GM12864 (cell line): ENCODE results near the gene SPTAN1.

Experiments
- DNase-seq: peaks from one replicate; pipeline ENCODE4 v3.0.0-alpha.2; 2011; ENCODE audit warnings: low read depth
- H3K4me3 ChIP-seq: 2 replicates; pipeline ENCODE4 v1.5.1; 2011; ENCODE audit warnings: mild to moderate bottlenecking, low read depth, low read length, control low read depth
- CTCF ChIP-seq: IDR thresholded peaks from 2 replicates; pipeline ENCODE4 v1.5.1; 2011; ENCODE audit warnings: low read depth, mild to moderate bottlenecking, moderate library complexity, low read length, control low read depth, inconsistent platforms; ENCODE audit errors: missing control alignments

SPTAN1 gene

DNA sequence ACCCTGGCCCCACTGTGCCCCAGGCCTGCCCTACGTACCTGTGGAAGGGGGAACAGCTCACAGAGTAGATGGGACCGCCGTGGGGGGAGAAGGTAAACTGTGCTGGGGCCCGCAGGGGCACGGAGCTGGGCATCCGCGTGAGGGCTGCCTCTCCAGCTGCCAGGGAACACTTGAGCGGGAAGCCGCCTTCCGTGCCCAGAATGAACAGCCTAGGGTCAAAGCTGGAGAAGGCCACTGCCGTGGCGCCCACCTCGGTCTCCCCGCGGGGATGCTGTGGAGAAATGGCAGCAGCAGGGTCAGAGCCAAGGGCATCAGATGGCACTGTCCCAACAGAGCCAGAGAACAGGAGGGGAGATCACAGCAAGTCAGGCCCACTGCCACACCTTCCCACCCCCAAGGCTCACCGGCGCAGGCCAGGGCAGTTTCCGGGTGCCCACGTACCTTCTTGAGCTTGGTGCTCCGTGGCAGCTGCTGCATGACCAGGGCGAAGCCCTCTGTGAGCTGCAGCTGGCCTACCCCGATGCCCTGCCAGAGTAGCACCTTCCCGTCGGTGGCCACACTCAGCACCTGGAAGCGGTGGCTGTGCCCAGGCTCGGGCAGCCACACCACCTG, 82.4 kb downstream of the SPTAN1 start:
- no peak for DNase-seq
- no peak overlapping the region for H3K4me3 ChIP-seq
- TF ChIP-seq CTCF = no peak

DNA sequence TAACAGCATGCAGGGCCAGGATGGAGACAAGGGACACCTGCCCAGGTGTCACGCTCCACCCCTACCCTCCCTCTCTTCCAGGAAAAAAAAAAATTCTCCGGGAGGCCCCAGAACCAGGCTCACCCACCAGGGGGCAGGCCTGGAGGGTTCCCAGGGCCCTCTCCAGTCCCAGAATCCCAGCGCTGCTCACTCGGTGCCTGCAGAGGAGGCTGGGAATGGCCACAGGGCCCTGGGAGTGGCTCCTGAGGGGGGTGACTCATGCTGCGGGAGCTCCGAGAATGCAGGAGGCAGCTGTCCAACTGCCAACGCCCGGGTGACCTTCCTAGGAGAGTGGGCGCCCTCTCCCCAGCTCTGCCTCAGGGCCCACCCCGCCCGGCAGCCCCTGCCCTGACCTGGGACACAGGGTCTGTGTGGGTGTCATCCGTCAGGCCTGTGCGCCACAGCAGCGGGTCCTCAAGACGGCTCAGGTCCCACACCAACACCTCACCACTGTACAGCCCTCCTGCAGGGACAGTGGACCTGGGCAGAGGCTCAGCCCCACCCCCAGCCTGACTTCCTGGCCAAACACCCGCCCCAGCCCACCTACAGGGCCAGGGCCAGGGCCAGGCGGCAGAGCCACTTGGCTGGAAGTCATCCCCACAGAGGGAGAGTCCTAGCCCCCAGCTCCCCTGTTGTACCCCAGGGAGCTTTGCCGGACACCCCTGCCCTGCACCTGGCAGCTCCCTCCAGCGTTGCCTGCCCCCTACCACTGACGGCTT, 83.1 kb downstream of the SPTAN1 start:
- no peak for DNase-seq
- TF ChIP-seq CTCF = no peak
- no peak overlapping the region for H3K4me3 ChIP-seq

- no peak for TF ChIP-seq CTCF
- DNase-seq = no peak
- H3K4me3 ChIP-seq = no peak overlapping the region
Observed at GRCh38 chr9:128636024-128636390, 83.6 kb downstream of the SPTAN1 start.

DNA sequence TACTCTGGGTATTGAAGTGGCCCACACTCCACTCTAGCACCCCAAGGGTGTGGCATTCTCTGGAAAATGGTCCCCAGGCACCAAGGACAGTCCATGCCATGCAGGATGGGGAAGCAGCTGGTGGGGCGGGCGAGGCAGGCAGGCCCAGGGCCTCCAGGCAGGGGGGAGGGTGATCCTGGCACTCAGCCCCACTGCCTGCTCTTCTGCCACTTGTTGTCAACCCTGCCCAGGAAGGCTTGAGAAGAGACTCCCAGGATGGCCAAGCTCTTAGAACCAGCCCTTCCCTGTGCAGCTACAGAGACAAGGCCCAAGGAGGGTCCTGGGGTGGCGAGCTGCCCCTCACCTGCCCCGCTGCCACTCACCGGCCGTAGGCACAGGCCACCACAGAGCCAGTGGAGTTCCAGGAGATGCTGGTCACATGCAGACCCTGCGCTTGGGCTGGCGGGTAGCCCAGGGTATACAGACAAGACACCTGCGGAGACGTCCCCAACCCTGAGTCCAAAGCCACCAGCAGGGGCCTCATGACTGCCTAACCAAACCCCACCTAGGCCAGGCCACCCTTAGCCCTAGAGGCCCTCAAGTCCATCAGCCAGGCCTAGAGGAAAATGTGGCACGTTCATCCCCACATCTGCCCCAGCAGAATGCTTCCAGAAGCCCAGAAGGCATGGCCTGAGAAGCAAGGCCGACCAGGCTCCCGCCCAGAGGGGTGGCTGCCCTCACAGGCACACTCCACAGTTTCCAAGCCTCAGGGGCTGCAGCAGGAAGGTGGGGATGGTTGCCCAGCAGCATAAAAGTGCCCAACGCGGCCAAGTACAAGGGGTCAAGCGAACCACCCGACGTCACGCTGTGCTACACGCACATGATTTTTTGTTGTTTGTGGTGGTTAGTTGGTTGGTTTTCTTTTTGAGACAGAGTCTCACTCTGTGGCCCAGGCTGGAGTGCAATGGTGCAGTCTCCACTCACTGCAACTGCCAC, 84.5 kb downstream of the SPTAN1 start:
- no peak for DNase-seq
- no peak for TF ChIP-seq CTCF
- no peak overlapping the region for H3K4me3 ChIP-seq

- TF ChIP-seq CTCF = no peak
- DNase-seq = no peak
- H3K4me3 ChIP-seq = no peak overlapping the region
Observed at GRCh38 chr9:128637656-128638055, 85.3 kb downstream of the SPTAN1 start.

GRCh38 chr9:128638580-128638979, 86.2 kb downstream of the SPTAN1 start:
- no peak overlapping the region for H3K4me3 ChIP-seq
- TF ChIP-seq CTCF = no peak
- no peak for DNase-seq
